A673 (cell line): ENCODE results near the gene AATF.

Source experiments
- EZH2 ChIP-seq: fragments of 200-600 bp; sonication (generic); IDR thresholded peaks from 2 replicates; pipeline ENCODE4 v1.6.1; 2017; ENCODE audit warnings: borderline replicate concordance, low read depth, mild to moderate bottlenecking, mixed read lengths, antibody characterized with exemption, low read length; ENCODE audit not compliant: poor library complexity, severe bottlenecking
- TF ChIP-seq, protein P1 (sequence below): fragments of 300-800, 200-600 bp; sonication (generic); conservative IDR thresholded peaks from 2 replicates; pipeline ENCODE4 v1.5.1; 2017; ENCODE audit warnings: low read depth, mild to moderate bottlenecking, antibody characterized with exemption, low read length, moderate library complexity, mixed read lengths

DNA sequence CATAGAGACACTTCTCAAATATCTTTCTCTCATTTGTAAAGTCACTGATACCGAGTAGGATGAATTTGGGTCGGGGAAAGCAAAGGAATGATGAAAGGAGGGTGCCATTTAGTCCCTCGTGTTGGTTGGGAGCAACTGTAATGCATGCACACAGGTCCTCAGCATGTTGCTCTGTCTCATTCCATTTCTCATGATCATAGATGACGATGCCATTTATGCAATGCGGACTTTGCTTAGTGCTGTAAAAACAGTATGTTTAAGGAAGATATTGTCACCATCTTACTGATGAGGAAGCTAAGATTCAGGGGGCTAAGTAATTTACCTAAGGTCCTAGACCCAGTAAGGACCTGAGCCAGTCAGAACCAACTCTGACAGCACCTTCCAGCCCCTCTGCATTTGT lies 100.1 kb downstream of the AATF start:
- TF ChIP-seq, protein P1, sequence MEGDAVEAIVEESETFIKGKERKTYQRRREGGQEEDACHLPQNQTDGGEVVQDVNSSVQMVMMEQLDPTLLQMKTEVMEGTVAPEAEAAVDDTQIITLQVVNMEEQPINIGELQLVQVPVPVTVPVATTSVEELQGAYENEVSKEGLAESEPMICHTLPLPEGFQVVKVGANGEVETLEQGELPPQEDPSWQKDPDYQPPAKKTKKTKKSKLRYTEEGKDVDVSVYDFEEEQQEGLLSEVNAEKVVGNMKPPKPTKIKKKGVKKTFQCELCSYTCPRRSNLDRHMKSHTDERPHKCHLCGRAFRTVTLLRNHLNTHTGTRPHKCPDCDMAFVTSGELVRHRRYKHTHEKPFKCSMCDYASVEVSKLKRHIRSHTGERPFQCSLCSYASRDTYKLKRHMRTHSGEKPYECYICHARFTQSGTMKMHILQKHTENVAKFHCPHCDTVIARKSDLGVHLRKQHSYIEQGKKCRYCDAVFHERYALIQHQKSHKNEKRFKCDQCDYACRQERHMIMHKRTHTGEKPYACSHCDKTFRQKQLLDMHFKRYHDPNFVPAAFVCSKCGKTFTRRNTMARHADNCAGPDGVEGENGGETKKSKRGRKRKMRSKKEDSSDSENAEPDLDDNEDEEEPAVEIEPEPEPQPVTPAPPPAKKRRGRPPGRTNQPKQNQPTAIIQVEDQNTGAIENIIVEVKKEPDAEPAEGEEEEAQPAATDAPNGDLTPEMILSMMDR = no peak
- TF ChIP-seq EZH2 = no peak
